ENCODE results near the gene DNASE2. TPM values are rescaled to one million over a fixed set of nuclear protein-coding genes. Genes with fewer than 3 reads are reported as not detected.

Gene DNASE2
- total RNA-seq, 1 experiment from 2014 or later, result 78.9 TPM

GRCh38 chr19:12886969-12887747 is 5.9 kb upstream of the DNASE2 start, which contains the start of gene KLF1:
Gene KLF1 (minus strand): TSS chr19:12887201. CDS start chr19:12887140, 61 bp downstream.
- POLR2A ChIA-PET, result no interaction called here
- no TSS peak for BruUV-seq (replicated peaks)

GRCh38 chr19:12886651-12886968 is 5.4 kb upstream of the DNASE2 start:
- Histone ChIP-seq H3K27ac (ENCODE audit: low read length) (no peak overlapping the region), H3K9me3 (ENCODE audit: control insufficient read depth, insufficient read depth, low read depth, low read length) (no peaks in the 10 kb centered on the region; the same call in 1 of the 2 replicates), H3K27me3 (ENCODE audit: control insufficient read depth, insufficient read depth, low read length) (no peaks in the 10 kb centered on the region), H3K4me3 (ENCODE audit: low read depth in 2 of 2, low read length in 2 of 2) (no peak overlapping the region), H3K36me3 (ENCODE audit: control insufficient read depth, insufficient read depth, low read length) (no peaks in the 10 kb centered on the region; the same call in 1 of the 2 replicates), H3K4me1 (ENCODE audit: control insufficient read depth, insufficient read depth, low read length) (no peaks in the 10 kb centered on the region; the same call in 1 of the 2 replicates)
- ChIA-PET POLR2A (no interaction called here), CTCF (interaction anchor here (0.7 to 1.0 kb wide), 2 partner anchors 35 to 39 kb away, joined by 4 to 5 read pairs; no protein-coding TSS in a partner anchor)
- no TSS peak for BruUV-seq (replicated peaks)
- intact Hi-C loops (cut with micrococcal nuclease; ENCODE audit: unreplicated experiment) (no loop called here), in situ Hi-C loops (cut with HindIII; ENCODE audit: low pct_unique_long_range_greater_than_20kb, low sequenced_read_pairs) (no loop called here)
- DNase-seq (ENCODE audit: low read depth, low spot score) (no peak), ATAC-seq (no peak)
- TF ChIP-seq SIN3A (IDR thresholded peaks at IDR 0.05; ENCODE audit: borderline replicate concordance, insufficient read depth, low read depth, low read length) (no peak), POLR2AphosphoS5 (IDR thresholded peaks at IDR 0.05; ENCODE audit: low read depth, low read length) (no peak), REST (IDR thresholded peaks at IDR 0.05; ENCODE audit: insufficient read depth in 1 of 2, low read depth in 2 of 2, low read length in 1 of 2) (no peak), CTCF (IDR thresholded peaks at IDR 0.05) (no peak), TCF7L2 (IDR thresholded peaks at IDR 0.05; ENCODE audit: low read depth, low read length) (no peak)

More at GRCh38 chr19:12886969-12887747, 5.9 kb upstream of the DNASE2 start, which contains the start of gene KLF1:
- no peaks in the 10 kb centered on the region; the same call in 1 of the 2 replicates for H3K9me3 ChIP-seq (ENCODE audit: control insufficient read depth, insufficient read depth, low read depth, low read length)
- no peak within 1 kb of the TSS for H3K27ac ChIP-seq (ENCODE audit: low read length)
- no peak within 1 kb of the TSS for H3K4me3 ChIP-seq (ENCODE audit: low read depth in 2 of 2, low read length in 2 of 2)
- DNase-seq (ENCODE audit: low read depth, low spot score) (no peak), ATAC-seq (no peak)
- CTCF ChIA-PET, result no interaction called here
- H3K27me3 ChIP-seq (ENCODE audit: control insufficient read depth, insufficient read depth, low read length), result no peaks in the 10 kb centered on the region
- in situ Hi-C loops (cut with HindIII; ENCODE audit: low pct_unique_long_range_greater_than_20kb, low sequenced_read_pairs) (no loop called here), intact Hi-C loops (cut with micrococcal nuclease; ENCODE audit: unreplicated experiment) (no loop called here)
- no peaks in the 10 kb centered on the region; the same call in 1 of the 2 replicates for H3K4me1 ChIP-seq (ENCODE audit: control insufficient read depth, insufficient read depth, low read length)
- H3K36me3 ChIP-seq (ENCODE audit: control insufficient read depth, insufficient read depth, low read length), result no peaks in the 10 kb centered on the region; the same call in 1 of the 2 replicates
- TF ChIP-seq CTCF (IDR thresholded peaks at IDR 0.05) (no peak), SIN3A (IDR thresholded peaks at IDR 0.05; ENCODE audit: borderline replicate concordance, insufficient read depth, low read depth, low read length) (no peak), TCF7L2 (IDR thresholded peaks at IDR 0.05; ENCODE audit: low read depth, low read length) (no peak), POLR2AphosphoS5 (IDR thresholded peaks at IDR 0.05; ENCODE audit: low read depth, low read length) (no peak), REST (IDR thresholded peaks at IDR 0.05; ENCODE audit: insufficient read depth in 1 of 2, low read depth in 2 of 2, low read length in 1 of 2) (no peak)
